SW 1271 (cell line): ENCODE results near the gene SGTA.
"Not testable (repeated sequence)": the region's sequence is repeated elsewhere in the genome, so short reads cannot be mapped to it uniquely, and the experiment has no call there.

Experiments used
- DNase-seq, 2 experiments: peaks; one replicate each; lab custom pipeline; 2025; lab: John Stamatoyannopoulos, UW

SGTA gene

GRCh38 chr19:2795827-2796658, 13.0 kb upstream of the SGTA start:
- no peak for DNase-seq

GRCh38 chr19:2793577-2793976, 10.5 kb upstream of the SGTA start:
- no peak for DNase-seq

- DNase-seq: no peak
Measured at GRCh38 chr19:2793126-2793525, 10.1 kb upstream of the SGTA start.

- DNase-seq: not testable (repeated sequence)
Measured at GRCh38 chr19:2792666-2793065, 9.6 kb upstream of the SGTA start.

GRCh38 chr19:2791876-2792275, 8.8 kb upstream of the SGTA start:
- DNase-seq: no peak

GRCh38 chr19:2791440-2791839, 8.4 kb upstream of the SGTA start:
- DNase-seq: no peak

- no peak for DNase-seq
Measured at GRCh38 chr19:2790557-2791271, 7.6 kb upstream of the SGTA start.

GRCh38 chr19:2790194-2790556, 7.1 kb upstream of the SGTA start:
- no peak for DNase-seq

GRCh38 chr19:2788237-2788636, 5.2 kb upstream of the SGTA start:
- no peak for DNase-seq

GRCh38 chr19:2787115-2787514, 4.0 kb upstream of the SGTA start:
- DNase-seq: no peak

GRCh38 chr19:2785244-2785997, 2.3 kb upstream of the SGTA start, which contains the start of gene THOP1:
Gene THOP1 (plus strand): TSS chr19:2785503. CDS start chr19:2785663, 160 bp downstream.
- peak; percentile 91 to 98 for DNase-seq

- no peak for DNase-seq
Measured at GRCh38 chr19:2783781-2784145, 690 bp upstream of the SGTA start.

GRCh38 chr19:2782329-2782935, 641 bp downstream of the SGTA start:
- no peak for DNase-seq

GRCh38 chr19:2780284-2780683, 2.8 kb downstream of the SGTA start:
- DNase-seq: no peak

GRCh38 chr19:2779121-2779740, 3.8 kb downstream of the SGTA start:
- DNase-seq: no peak

- DNase-seq: no peak
Measured at GRCh38 chr19:2777952-2778683, 5.0 kb downstream of the SGTA start.

- no peak for DNase-seq
Measured at GRCh38 chr19:2775556-2776430, 7.3 kb downstream of the SGTA start.

- DNase-seq: no peak
Measured at GRCh38 chr19:2774953-2775555, 8.0 kb downstream of the SGTA start.

GRCh38 chr19:2774083-2774679, 8.9 kb downstream of the SGTA start:
- DNase-seq: no peak
